SK-N-SH treated with all-trans-retinoic acid at 6 μM for 48 hours (cell line): ENCODE measurements around the gene ZNF554.

Experiments used
- ATAC-seq: fragments of 200-7000 bp; cut with Tn5 transposase; 3 replicates; pipeline ENCODE4 v1.9.1; 2020; ENCODE audit warnings: mild to moderate bottlenecking, moderate library complexity
- ARNTL ChIP-seq: fragments of 450-650 bp; formaldehyde crosslinking; IDR thresholded peaks from 2 replicates; pipeline ENCODE4 v1.5.0; 2020; ENCODE audit warnings: low read depth, mild to moderate bottlenecking, moderate library complexity, borderline replicate concordance
- BACH2 ChIP-seq: fragments of 250-450 bp; sonication (Bioruptor Pico); IDR thresholded peaks from 2 replicates; pipeline ENCODE4 v1.9.0; 2021; ENCODE audit warnings: mild to moderate bottlenecking, borderline replicate concordance
- CREB5 ChIP-seq: fragments of 250-450 bp; sonication (Bioruptor Pico); IDR thresholded peaks from 2 replicates; pipeline ENCODE4 v1.5.1; 2020; ENCODE audit warnings: low read depth, mild to moderate bottlenecking, moderate library complexity
- CSDC2 ChIP-seq: fragments of 250-450 bp; sonication (Bioruptor Pico); IDR thresholded peaks from 2 replicates; pipeline ENCODE4 v1.5.0; 2020; ENCODE audit warnings: mild to moderate bottlenecking, moderate library complexity
- ESRRG ChIP-seq: fragments of 250-450 bp; sonication (Bioruptor Pico); IDR thresholded peaks from 2 replicates; pipeline ENCODE4 v1.6.1; 2021; ENCODE audit warnings: mild to moderate bottlenecking
- GLIS3 ChIP-seq: fragments of 250-450 bp; sonication (Bioruptor Pico); IDR thresholded peaks from 2 replicates; pipeline ENCODE4 v1.5.0; 2020; ENCODE audit warnings: mild to moderate bottlenecking, moderate library complexity
- OSR1 ChIP-seq: fragments of 250-450 bp; sonication (Bioruptor Pico); IDR thresholded peaks from 2 replicates; pipeline ENCODE4 v1.8.0; 2022; ENCODE audit warnings: moderate library complexity, mild to moderate bottlenecking, inconsistent platforms
- POU6F1 ChIP-seq: fragments of 250-450 bp; sonication (Bioruptor Pico); IDR thresholded peaks from 2 replicates; pipeline ENCODE4 v1.8.0; 2021; ENCODE audit warnings: low read depth, mild to moderate bottlenecking, moderate library complexity, borderline replicate concordance
- PPARA ChIP-seq: fragments of 250-450 bp; sonication (Bioruptor Pico); IDR thresholded peaks from 2 replicates; pipeline ENCODE4 v1.5.0; 2020; ENCODE audit warnings: mild to moderate bottlenecking, borderline replicate concordance
- RARB ChIP-seq: fragments of 250-450 bp; sonication (Bioruptor Pico); IDR thresholded peaks from 2 replicates; pipeline ENCODE4 v1.8.0; 2021; ENCODE audit warnings: mild to moderate bottlenecking, moderate library complexity
- SNAI2 ChIP-seq: fragments of 250-450 bp; sonication (Bioruptor Pico); IDR thresholded peaks from 2 replicates; pipeline ENCODE4 v1.5.0; 2020; ENCODE audit warnings: mild to moderate bottlenecking, moderate library complexity
- TCF4 ChIP-seq: fragments of 250-450 bp; sonication (Bioruptor Pico); IDR thresholded peaks from 2 replicates; pipeline ENCODE4 v1.8.0; 2021; ENCODE audit warnings: mild to moderate bottlenecking, moderate library complexity, borderline replicate concordance
- TOX ChIP-seq: fragments of 250-450 bp; sonication (Bioruptor Pico); IDR thresholded peaks from 2 replicates; pipeline ENCODE4 v1.8.0; 2021; ENCODE audit warnings: mild to moderate bottlenecking, moderate library complexity, borderline replicate concordance
- TSHZ2 ChIP-seq: fragments of 250-450 bp; sonication (Bioruptor Pico); IDR thresholded peaks from 2 replicates; pipeline ENCODE4 v1.5.0; 2020; ENCODE audit warnings: mild to moderate bottlenecking, moderate library complexity
- ZC3H10 ChIP-seq: fragments of 250-450 bp; sonication (Bioruptor Pico); IDR thresholded peaks from 2 replicates; pipeline ENCODE4 v1.5.1; 2021; ENCODE audit warnings: mild to moderate bottlenecking, moderate library complexity
- ZFP3 ChIP-seq: fragments of 250-450 bp; sonication (Bioruptor Pico); IDR thresholded peaks from 2 replicates; pipeline ENCODE4 v1.5.0; 2020; ENCODE audit warnings: mild to moderate bottlenecking, moderate library complexity
- ZFP30 ChIP-seq: fragments of 450-650 bp; formaldehyde crosslinking; IDR thresholded peaks from 2 replicates; pipeline ENCODE4 v1.5.0; 2022; ENCODE audit warnings: mild to moderate bottlenecking, moderate library complexity
- ZNF565 ChIP-seq: fragments of 450-650 bp; formaldehyde crosslinking; conservative IDR thresholded peaks from 2 replicates; pipeline ENCODE4 v1.5.0; 2020; ENCODE audit warnings: low read depth, mild to moderate bottlenecking, moderate library complexity
- ZNF70 ChIP-seq: fragments of 450-650 bp; formaldehyde crosslinking; IDR thresholded peaks from 2 replicates; pipeline ENCODE4 v1.5.0; 2020; ENCODE audit warnings: mild to moderate bottlenecking, moderate library complexity
- ZNF8 ChIP-seq: fragments of 450-650 bp; formaldehyde crosslinking; IDR thresholded peaks from 2 replicates; pipeline ENCODE4 v1.5.0; 2020; ENCODE audit warnings: mild to moderate bottlenecking, moderate library complexity
- TF ChIP-seq, protein P1 (sequence below): fragments of 250-450 bp; sonication (Bioruptor Pico); IDR thresholded peaks from 2 replicates; pipeline ENCODE4 v1.5.1; 2021; ENCODE audit warnings: mild to moderate bottlenecking, moderate library complexity

Gene ZNF554

GRCh38 chr19:2798733-2799132 lies 20.9 kb upstream of the ZNF554 start:
- no peak; the same call in 2 of the 3 replicates for ATAC-seq
- TF ChIP-seq ZFP30 (CRISPR knock-in tag) (no peak), ESRRG (CRISPR knock-in tag) (no peak), CREB5 (no peak), OSR1 (CRISPR knock-in tag) (no peak), SNAI2 (CRISPR knock-in tag) (no peak), TOX (no peak), ZNF70 (CRISPR knock-in tag) (no peak), BACH2 (CRISPR knock-in tag) (no peak), GLIS3 (CRISPR knock-in tag) (no peak)
- TF ChIP-seq, protein P1, sequence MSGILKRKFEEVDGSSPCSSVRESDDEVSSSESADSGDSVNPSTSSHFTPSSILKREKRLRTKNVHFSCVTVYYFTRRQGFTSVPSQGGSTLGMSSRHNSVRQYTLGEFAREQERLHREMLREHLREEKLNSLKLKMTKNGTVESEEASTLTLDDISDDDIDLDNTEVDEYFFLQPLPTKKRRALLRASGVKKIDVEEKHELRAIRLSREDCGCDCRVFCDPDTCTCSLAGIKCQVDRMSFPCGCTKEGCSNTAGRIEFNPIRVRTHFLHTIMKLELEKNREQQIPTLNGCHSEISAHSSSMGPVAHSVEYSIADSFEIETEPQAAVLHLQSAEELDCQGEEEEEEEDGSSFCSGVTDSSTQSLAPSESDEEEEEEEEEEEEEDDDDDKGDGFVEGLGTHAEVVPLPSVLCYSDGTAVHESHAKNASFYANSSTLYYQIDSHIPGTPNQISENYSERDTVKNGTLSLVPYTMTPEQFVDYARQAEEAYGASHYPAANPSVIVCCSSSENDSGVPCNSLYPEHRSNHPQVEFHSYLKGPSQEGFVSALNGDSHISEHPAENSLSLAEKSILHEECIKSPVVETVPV (CRISPR knock-in tag): no peak

- no peak for TF ChIP-seq CSDC2 (CRISPR knock-in tag)
- TF ChIP-seq CREB5: no peak
- no peak for TF ChIP-seq RARB (CRISPR knock-in tag)
- no peak for TF ChIP-seq ZFP3
- TF ChIP-seq PPARA (CRISPR knock-in tag): no peak
- TF ChIP-seq BACH2 (CRISPR knock-in tag): no peak
- no peak for TF ChIP-seq TSHZ2 (CRISPR knock-in tag)
- no peak for TF ChIP-seq ZNF70 (CRISPR knock-in tag)
- no peak for TF ChIP-seq SNAI2 (CRISPR knock-in tag)
- no peak for TF ChIP-seq ZC3H10 (CRISPR knock-in tag)
- no peak for ATAC-seq
Measured at GRCh38 chr19:2799273-2800020, 20.2 kb upstream of the ZNF554 start.

- ATAC-seq: no peak
- TF ChIP-seq ESRRG (CRISPR knock-in tag) (no peak), ZFP30 (CRISPR knock-in tag) (no peak), ARNTL (CRISPR knock-in tag) (no peak), ZNF70 (CRISPR knock-in tag) (no peak), ZNF565 (CRISPR knock-in tag) (no peak), TOX (no peak), GLIS3 (CRISPR knock-in tag) (no peak), ZNF8 (CRISPR knock-in tag) (no peak), RARB (CRISPR knock-in tag) (no peak), CSDC2 (CRISPR knock-in tag) (no peak), TCF4 (no peak), BACH2 (CRISPR knock-in tag) (no peak), POU6F1 (no peak), PPARA (CRISPR knock-in tag) (no peak), CREB5 (no peak), TSHZ2 (CRISPR knock-in tag) (no peak), SNAI2 (CRISPR knock-in tag) (no peak), ZC3H10 (CRISPR knock-in tag) (no peak)
- TF ChIP-seq, protein P1 (CRISPR knock-in tag): no peak
Measured at GRCh38 chr19:2800506-2800905, 19.2 kb upstream of the ZNF554 start.
